Prostate gland (tissue), 2 donors: Measurements from ENCODE around the gene C1QTNF5. TPM values are rescaled to one million over a fixed set of nuclear protein-coding genes. Genes with fewer than 3 reads are reported as not detected.

ENCODE experiments used
- DNase-seq: peaks from one replicate; pipeline ENCODE4 v3.0.0-alpha.2; 2019; ENCODE audit warnings: low spot score
- H3K27ac ChIP-seq, 2 donors: fragments of 200-600 bp; sonication (generic); 2 replicates each; pipeline ENCODE4 v1.5.1; 2017 to 2019
- H3K27me3 ChIP-seq: fragments of 200-600 bp; sonication (generic); replicated peaks from 2 replicates; pipeline ENCODE4 v1.5.1; 2019; ENCODE audit not compliant: insufficient read depth
- H3K36me3 ChIP-seq, 2 donors: fragments of 200-600 bp; sonication (generic); 1 replicate in 1 of 2; 2 replicates in 1 of 2; pipeline versions ENCODE4 v1.5.1 to v1.8.1; 2017 to 2019
- H3K4me1 ChIP-seq: fragments of 200-600 bp; sonication (generic); replicated peaks from 2 replicates; pipeline ENCODE4 v1.5.1; 2019
- H3K4me3 ChIP-seq, 2 donors: fragments of 200-600 bp; sonication (generic); 2 replicates each; pipeline ENCODE4 v1.5.1; 2017 to 2019
- H3K9me3 ChIP-seq: fragments of 200-600 bp; sonication (generic); 2 replicates; pipeline ENCODE4 v1.5.1; 2017
- POLR2A ChIP-seq: fragments of 450-650 bp; IDR thresholded peaks from one replicate; pipeline ENCODE4 v1.6.1; 2016; ENCODE audit warnings: antibody characterized with exemption, mild to moderate bottlenecking
- POLR2AphosphoS5 ChIP-seq: sonication (generic); formaldehyde crosslinking; IDR thresholded peaks from one replicate; pipeline ENCODE4 v1.6.1; 2017; ENCODE audit warnings: antibody characterized with exemption
- WGBS: methylation state at CpG from one replicate; pipeline ENCODE4 v1.1.5; 2018; 5-methylcytosine and 5-hydroxymethylcytosine counted together
- intact Hi-C: fragments of 100-400 bp; cut with DNase I; formaldehyde crosslinking; loops from one replicate; pipeline ENCODE4 v1.14.2; 2022
- microRNA-seq: library from miRNA; unstranded; fragments of <30 nt; microRNA quantifications from one replicate; pipeline ENCODE4, GENCODE V29; 2016
- small RNA-seq, 2 donors: library from RNA; depleted of rRNA; stranded (forward); fragments of <200 nt; gene quantifications; one replicate each; pipeline ENCODE3, GENCODE V24; 2016
- total RNA-seq, 2 donors: library from RNA; depleted of rRNA; stranded (reverse); fragments of >200 nt; gene quantifications; one replicate each; pipeline ENCODE4 v1.1.0, GENCODE V29; 2016
- TF ChIP-seq, protein P1 (sequence below), 4 experiments: fragments of 200-600 bp in 2 of 4; fragments of 450-650 bp in 2 of 4; sonication (generic) in 2 of 4; IDR thresholded peaks; 1 replicate in 3 of 4; 2 replicates in 1 of 4; pipeline ENCODE4 v1.5.1; 2016 to 2019; ENCODE audit warnings: antibody characterized with exemption in 4 of 4, mild to moderate bottlenecking in 2 of 4, moderate library complexity in 2 of 4

The C1QTNF5 gene
- total RNA-seq, 2 donors from 2014 or later = 15.3 to 20.2 TPM

DNA sequence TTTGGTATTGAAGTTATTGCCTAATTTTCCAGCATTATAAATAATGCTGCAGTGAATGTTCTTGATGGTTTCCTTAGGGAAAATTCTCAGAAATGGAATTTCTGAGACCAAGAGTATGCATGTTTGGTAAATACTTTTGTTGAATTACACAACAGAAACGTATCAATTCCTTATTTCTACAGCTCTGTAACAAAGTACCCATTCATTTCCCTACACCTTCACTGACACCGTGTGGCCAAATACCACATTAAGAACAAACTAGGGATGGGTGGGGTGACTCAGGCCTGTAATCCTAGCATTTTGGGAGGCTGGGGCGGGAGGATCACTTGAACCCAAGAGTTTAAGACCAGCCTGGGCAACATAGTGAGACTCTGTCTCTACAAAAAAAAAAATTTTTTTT, 45.5 kb downstream of the C1QTNF5 start:
- no peak for DNase-seq
- no peak for TF ChIP-seq POLR2A
- TF ChIP-seq, protein P1, sequence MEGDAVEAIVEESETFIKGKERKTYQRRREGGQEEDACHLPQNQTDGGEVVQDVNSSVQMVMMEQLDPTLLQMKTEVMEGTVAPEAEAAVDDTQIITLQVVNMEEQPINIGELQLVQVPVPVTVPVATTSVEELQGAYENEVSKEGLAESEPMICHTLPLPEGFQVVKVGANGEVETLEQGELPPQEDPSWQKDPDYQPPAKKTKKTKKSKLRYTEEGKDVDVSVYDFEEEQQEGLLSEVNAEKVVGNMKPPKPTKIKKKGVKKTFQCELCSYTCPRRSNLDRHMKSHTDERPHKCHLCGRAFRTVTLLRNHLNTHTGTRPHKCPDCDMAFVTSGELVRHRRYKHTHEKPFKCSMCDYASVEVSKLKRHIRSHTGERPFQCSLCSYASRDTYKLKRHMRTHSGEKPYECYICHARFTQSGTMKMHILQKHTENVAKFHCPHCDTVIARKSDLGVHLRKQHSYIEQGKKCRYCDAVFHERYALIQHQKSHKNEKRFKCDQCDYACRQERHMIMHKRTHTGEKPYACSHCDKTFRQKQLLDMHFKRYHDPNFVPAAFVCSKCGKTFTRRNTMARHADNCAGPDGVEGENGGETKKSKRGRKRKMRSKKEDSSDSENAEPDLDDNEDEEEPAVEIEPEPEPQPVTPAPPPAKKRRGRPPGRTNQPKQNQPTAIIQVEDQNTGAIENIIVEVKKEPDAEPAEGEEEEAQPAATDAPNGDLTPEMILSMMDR (IDR thresholded peaks at IDR 0.05) = no peak
- TF ChIP-seq POLR2AphosphoS5 = no peak

DNA sequence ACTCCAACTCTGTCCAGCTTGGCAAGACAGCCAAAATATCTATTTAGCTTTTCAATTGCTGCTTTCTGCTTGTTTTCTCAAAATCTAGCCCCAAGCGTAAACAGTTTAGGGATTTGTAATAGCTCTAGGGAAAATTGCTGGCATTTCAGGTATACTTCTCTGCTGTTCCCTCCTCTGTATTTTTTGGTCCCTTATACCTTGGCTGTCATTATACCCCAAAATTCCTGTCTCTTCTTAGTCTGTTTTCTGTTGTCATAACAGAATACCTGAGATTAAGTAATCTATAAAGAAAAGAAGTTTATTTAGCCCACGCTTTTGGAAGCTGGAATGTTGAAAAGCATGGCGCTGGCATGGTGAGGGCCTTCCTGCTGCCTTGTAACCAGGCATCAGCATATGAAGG, 47.2 kb downstream of the C1QTNF5 start:
- 93% methylated on average over 3 of the region's 3 CpGs for WGBS
- Histone ChIP-seq H3K4me3 (no peak overlapping the region), H3K4me1 (no peaks in the 10 kb centered on the region), H3K9me3 (no peaks in the 10 kb centered on the region), H3K27ac (no peak overlapping the region), H3K36me3 (no peaks in the 10 kb centered on the region), H3K27me3 (no peaks in the 10 kb centered on the region)
- TF ChIP-seq POLR2A = no peak
- no peak for TF ChIP-seq POLR2AphosphoS5
- TF ChIP-seq, protein P1 (IDR thresholded peaks at IDR 0.05) = no peak
- intact Hi-C loops = no loop called here
- DNase-seq = no peak

More for the DNA sequence above, 45.5 kb downstream of the C1QTNF5 start:
- Histone ChIP-seq H3K4me3 (no peak overlapping the region), H3K4me1 (no peaks in the 10 kb centered on the region), H3K36me3 (no peaks in the 10 kb centered on the region), H3K27me3 (no peaks in the 10 kb centered on the region), H3K27ac (no peak overlapping the region), H3K9me3 (no peaks in the 10 kb centered on the region)
- intact Hi-C loops = no loop called here
- 58% methylated on average over 3 of the region's 3 CpGs for WGBS

- Histone ChIP-seq H3K27ac (no peak overlapping the region), H3K27me3 (no peaks in the 10 kb centered on the region), H3K36me3 (no peaks in the 10 kb centered on the region), H3K4me1 (no peaks in the 10 kb centered on the region), H3K4me3 (no peak overlapping the region), H3K9me3 (no peaks in the 10 kb centered on the region)
- intact Hi-C loops = no loop called here
- DNase-seq = no peak
- WGBS = 96% methylated on average over 10 of the region's 10 CpGs
- TF ChIP-seq POLR2AphosphoS5 (no peak), POLR2A (no peak)
- TF ChIP-seq, protein P1 (IDR thresholded peaks at IDR 0.05) = no peak
Measured at GRCh38 chr11:119290894-119291497, 49.7 kb downstream of the C1QTNF5 start.

Small RNAs within 50 kb of the gene (microRNA-seq; reads per million reads assigned to microRNA genes)
- 0.67 reads per million for gene MIR6756

Small RNAs within 50 kb of the gene (small RNA-seq; reads per million reads assigned to genes)
- gene RF01225 (0 reads per million in 2 donors), gene RNU6-262P (0 reads per million in 2 donors)

Other genes starting within 250 kb of the C1QTNF5 start
- gene DPAGT1, start 239.0 kb downstream of the C1QTNF5 start, total RNA-seq = 10 to 100 TPM; 39.6 to 49.6 TPM
- gene C2CD2L, start 233.5 kb downstream of the C1QTNF5 start, total RNA-seq = 1 to 10 TPM; 5.1 to 9.0 TPM
- gene HINFP, start 219.3 kb downstream of the C1QTNF5 start, total RNA-seq = 10 to 100 TPM; 22.1 to 41.7 TPM
- under 1 TPM in 1 of 2 donors, not detected in 1; 0.85 TPM for gene ABCG4, start 191.8 kb downstream of the C1QTNF5 start, total RNA-seq
- 10 to 100 TPM; 18.8 to 26.1 TPM for gene NLRX1, start 172.2 kb downstream of the C1QTNF5 start, total RNA-seq
- not detected for gene NHERF4, start 155.4 kb downstream of the C1QTNF5 start, total RNA-seq
- 10 to 100 TPM in 1 of 2 donors, 1 to 10 TPM in 1; 9.8 to 38.8 TPM for gene CBL, start 134.5 kb downstream of the C1QTNF5 start, total RNA-seq
- 100 to 1,000 TPM; 156 to 292 TPM for gene MCAM, start 23.8 kb downstream of the C1QTNF5 start, total RNA-seq
- gene RNF26, start 6.4 kb downstream of the C1QTNF5 start, total RNA-seq = 10 to 100 TPM; 17.6 to 34.2 TPM
- gene MFRP, start 5.8 kb upstream of the C1QTNF5 start, total RNA-seq = not detected
- 10 to 100 TPM in 1 of 2 donors, 1 to 10 TPM in 1; 2.3 to 10.8 TPM for gene USP2, start 40.8 kb upstream of the C1QTNF5 start, total RNA-seq
- gene THY1, start 82.3 kb upstream of the C1QTNF5 start, total RNA-seq = 10 to 100 TPM in 1 of 2 donors, 1 to 10 TPM in 1; 3.3 to 39.7 TPM